Activated CD4-positive, alpha-beta T cell treated with anti-CD3 and anti-CD28 coated beads for 48 hours (primary cell): ENCODE data around the gene KAT6B.
"Not testable (repeated sequence)": the region's sequence is repeated elsewhere in the genome, so short reads cannot be mapped to it uniquely, and the experiment has no call there.

Source experiments
- DNase-seq: peaks from one replicate; pipeline ENCODE4 v3.0.0-alpha.2; 2020

KAT6B gene

DNA sequence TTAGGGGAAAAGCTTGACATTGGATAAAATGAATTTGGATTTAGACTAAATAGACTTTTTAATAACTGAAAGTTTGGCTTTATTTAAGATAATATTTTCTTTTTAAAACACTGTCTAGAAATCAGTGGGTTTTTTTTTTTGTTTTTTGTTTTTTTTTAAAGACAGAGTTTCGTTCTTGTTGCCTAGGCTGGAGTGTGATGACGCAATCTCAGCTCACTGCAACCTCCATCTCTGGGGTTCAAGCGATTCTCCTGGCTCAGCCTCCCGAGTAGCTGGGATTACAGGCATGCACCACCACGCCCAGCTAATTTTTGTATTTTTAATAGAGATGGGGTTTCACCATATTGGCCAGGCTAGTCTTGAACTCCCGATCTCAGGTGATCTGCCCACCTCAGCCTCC lies 66.9 kb downstream of the KAT6B start:
- not testable (repeated sequence) for DNase-seq

DNA sequence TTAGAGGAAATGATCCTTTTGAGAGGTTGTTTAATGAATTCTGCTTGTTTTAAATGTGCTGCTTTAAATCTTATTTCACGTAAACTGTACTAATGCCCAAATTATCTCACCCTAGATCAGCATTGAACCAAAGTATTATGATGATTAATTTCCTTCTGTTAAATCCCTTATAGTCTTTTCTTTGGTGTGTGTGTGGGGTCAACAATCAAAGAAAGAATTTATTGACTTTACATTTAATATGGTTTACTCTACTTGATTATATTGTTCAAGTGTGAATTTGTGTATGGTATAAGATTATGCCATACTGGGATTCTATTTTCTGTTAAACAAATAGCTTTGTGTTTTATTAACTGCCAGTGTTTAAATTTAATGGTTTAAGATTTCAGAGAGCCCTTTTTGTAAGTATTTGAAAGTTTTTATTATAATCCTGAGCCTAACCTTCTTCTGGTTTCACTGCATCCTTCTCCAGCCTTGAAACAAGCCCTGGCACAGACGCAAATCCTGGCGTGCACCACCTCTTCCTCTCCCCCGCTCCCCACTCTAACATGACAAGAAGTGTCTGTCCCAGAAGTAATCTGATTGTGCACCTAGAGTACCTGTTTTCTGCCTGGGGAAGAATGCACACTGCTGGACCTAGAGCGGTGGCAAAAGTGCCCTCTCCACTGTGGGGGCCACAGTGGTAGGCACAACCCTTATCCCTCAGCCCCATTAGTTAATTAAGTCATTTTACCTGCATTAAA lies 70.6 kb downstream of the KAT6B start:
- DNase-seq, result no peak

DNA sequence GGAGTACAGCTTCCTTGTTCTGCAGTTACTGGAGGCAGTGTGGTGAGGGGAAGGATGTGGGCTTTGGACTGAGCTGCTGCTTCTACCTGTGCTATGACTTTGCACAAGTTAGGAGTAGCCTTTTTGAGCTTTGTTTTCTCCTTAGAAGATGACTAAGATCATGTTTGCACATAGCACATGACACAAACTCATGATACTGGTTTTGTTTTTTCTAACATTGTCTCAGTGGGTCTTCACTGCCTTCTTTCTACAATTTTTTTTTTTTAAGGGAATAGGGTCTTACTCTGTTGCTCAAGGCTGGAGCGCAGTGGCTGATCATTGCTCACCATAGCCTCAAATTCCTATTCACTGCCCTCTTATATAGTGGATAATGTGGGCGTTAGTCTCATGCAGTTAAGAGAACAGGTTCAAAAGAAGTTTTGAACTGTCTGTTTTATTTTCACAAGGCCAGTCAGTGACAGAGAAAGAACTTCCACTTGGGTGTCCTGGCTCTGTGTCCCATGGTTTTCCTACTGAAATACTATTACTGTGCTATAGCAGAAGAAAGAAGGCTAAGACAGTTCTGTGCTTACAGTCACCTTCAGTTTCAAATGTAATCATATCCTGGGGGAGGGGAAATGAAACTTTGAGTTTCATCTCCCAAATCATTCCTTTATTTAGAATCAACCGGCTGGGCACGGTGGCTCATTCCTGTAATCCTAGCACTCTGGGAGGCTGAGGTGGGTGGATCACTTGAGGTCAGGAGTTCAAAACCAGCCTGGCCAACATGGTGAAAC lies 72.0 kb downstream of the KAT6B start:
- DNase-seq, result peak; percentile 41

DNA sequence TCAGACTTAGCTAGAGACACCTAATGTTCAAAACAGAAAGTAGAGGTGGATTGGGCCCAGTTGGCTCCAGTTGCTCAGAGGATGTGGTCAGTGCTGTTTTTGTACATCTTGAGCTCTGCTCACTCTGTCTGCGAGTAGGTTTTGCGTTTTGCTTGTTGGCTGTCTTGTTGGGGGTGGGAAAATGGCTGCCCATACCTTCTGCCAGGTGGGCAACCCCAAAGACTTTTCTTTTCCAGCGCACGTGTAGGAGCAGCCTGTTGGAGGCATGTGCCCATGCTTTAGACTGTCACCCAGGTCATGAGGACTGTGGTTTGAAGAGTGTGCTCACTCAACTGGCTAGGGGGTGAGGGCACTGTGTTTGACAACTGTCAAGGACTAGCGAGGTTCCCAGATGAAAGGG lies 73.9 kb downstream of the KAT6B start:
- peak; percentile 12 for DNase-seq

GRCh38 chr10:74901301-74901700 lies 74.9 kb downstream of the KAT6B start:
- DNase-seq, result no peak

GRCh38 chr10:74901867-74902450 lies 75.6 kb downstream of the KAT6B start:
- DNase-seq, result no peak

GRCh38 chr10:74903491-74903890 lies 77.1 kb downstream of the KAT6B start:
- DNase-seq, result no peak

GRCh38 chr10:74906611-74907198 lies 80.3 kb downstream of the KAT6B start:
- DNase-seq, result no peak

GRCh38 chr10:74909670-74910069 lies 83.3 kb downstream of the KAT6B start:
- DNase-seq, result no peak

DNA sequence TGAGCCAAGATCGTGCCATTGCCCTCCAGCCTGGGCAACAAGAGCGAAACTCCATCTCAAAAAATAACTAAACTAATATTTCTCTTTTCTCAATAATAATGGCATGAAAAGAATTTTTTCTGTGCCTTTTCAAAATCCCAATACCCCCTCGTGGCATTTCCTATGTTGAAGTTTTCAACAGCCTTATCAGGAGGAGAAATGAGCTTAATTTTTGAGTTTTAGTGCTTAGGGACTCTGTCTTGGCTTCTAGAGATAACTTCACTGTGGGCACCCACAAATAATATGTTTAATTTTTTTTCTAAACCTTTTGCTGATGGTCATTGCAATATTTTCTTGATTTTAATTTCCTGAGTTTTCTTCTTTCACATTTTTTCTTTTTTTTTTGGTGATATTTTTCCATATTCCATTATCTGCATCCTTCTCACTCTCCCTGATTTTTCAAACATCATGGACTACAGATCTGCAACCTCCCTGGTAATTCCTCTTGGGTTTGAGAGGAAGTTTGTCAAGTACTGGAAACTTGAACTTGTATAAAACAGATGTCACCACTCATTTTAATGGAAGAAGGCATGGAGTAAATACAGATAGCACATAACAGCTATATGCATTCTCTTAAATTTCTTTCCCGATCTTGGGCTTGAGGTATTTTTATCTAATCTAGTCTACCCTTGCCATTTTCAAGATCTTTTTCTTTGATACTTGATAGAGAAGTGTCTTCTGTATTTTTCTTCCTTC lies 84.0 kb downstream of the KAT6B start:
- DNase-seq, result no peak

DNA sequence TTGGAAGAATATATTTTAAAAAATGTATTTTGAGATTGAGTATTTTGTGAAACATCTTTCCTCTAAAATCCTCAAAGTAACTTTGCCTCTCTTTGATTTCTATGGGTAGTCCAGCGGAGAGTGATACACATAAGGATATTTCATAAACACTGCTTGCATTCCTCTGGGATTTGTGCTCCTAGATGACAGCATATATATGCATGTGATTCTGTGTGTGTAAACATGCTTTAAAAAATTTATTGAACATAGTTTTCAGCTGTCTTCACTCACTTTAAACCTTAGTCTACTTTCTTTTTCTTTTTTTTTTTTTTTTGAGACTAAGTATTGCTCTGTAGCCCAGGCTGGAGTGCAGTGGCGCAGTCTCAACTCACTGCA lies 84.6 kb downstream of the KAT6B start:
- DNase-seq, result no peak

- no peak for DNase-seq
Measured at GRCh38 chr10:74912182-74912581, 85.8 kb downstream of the KAT6B start.

DNA sequence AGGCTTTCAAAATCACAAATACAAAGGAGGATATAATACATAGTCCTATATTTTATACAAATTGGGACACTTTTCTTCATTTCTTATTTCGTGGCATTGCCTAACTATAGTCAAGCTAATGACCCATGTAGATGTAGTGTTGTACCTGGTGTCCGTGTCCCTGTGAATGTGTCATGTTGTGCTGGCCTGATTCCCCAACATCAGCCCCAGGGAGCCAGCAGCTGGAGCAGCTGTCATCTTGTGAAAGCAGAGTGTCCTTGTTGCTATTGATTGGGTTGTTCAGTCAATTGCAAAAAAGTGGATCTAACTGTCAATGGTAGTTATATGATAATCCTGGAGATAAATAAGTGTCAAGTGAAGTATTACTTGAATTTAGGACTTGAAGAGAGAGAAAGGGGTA lies 86.3 kb downstream of the KAT6B start:
- DNase-seq, result no peak

GRCh38 chr10:74913377-74913979 lies 87.1 kb downstream of the KAT6B start:
- DNase-seq, result no peak

DNA sequence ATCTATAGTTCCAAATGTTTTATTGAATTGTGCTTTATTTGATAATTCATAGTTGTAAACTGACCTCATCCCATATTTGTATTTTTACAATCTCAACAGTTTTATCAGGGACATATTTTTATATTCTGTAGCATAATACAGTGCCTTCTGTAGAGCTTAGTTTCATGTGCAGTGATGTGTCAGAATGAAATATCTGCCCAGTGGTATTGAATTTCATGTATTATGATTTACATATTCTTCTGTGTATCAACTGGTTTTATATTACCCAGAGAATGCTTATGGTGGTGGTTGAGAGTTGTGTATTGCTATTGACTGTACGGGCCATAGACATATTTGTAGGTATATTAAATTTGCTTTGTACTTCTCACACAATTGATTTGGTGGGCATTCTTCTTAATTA lies 89.9 kb downstream of the KAT6B start:
- DNase-seq, result no peak

DNA sequence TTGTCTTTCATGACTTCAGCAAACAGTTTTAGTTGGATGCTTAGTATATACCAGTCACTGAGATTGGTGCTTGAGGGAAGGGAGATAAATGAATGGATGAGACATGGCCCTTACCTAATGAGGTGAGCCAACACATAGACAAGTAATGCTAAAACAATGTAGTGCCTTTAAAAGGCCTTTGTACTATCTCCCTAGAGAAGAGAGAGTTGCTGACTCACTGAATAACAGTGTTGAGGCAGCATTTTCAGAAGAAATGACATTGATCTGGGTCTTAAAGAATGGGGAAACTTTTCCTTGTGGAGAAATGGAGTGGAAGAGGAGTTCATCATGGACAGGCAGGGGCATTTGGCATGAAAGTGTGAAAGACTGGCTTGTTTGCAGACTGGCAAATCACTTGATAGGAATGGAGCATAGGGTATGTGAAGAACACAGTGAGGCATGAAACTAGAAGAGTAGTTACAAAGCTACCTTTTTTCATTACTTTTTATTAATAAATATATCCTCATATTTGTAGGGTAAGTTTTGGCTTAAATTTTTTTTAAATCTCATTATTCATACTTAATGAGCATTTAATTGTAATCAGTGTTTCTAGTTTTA lies 91.2 kb downstream of the KAT6B start:
- no peak for DNase-seq

DNA sequence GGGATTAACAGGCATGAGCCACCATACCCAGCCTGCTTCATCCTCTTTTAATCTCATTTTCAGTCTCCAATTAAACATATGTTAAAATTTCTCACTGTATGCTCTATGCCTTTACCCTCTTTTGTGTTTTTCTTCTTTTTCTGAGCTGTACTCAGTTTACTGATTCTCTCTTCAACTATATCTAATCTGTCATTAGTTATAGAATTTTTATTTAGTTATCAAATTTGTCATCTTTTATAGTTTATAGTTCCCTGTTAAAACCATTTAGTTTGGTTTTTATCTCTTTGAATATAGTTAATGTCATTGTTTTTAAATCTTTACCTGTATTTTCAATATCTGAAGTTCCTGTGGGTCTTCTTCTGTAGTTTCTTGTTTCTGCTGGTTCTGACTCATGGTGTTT lies 93.3 kb downstream of the KAT6B start:
- DNase-seq, result no peak

- not testable (repeated sequence) for DNase-seq
Measured at GRCh38 chr10:74921070-74921469, 94.7 kb downstream of the KAT6B start.

DNA sequence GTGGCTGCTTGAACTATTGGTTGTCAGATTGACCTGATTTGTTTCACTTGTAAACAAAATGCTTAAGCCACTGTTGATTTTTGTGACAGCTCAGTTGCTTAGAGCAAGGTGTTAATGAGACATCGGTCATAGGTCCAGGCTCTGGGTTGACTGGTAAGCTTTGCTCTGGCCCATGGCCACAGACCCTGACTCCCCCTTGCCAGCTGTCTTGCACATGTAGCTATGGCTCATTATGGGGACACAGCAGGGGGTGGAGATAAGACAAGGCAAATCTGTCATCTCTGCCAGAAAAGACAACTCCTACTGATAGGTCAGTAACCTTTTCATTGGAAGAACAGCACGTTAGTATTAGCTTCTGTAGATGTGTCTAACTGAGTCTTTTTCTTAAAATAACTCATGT lies 95.3 kb downstream of the KAT6B start:
- DNase-seq, result no peak

- no peak for DNase-seq
Measured at GRCh38 chr10:74922921-74923320, 96.5 kb downstream of the KAT6B start.

DNA sequence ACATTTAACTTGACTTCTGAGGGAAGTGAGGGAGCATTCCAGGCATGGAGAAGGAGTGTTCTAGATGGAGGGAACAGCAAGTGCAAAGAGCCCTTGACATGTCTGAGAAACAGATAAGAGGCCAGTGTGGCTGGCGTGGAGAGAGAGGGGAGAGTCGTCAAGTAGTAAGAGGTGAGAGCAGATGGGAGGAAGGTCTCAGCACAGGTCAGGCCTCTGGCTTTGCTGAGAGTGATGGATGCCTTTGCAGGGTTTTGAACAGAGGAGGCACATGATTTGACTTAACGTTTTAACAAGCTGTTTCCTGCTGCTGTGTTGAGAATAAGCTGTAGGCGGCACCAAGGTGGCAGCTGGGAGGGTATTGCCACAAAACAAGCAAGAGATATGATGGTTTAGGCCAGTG lies 97.2 kb downstream of the KAT6B start:
- no peak for DNase-seq

- DNase-seq, result no peak
Measured at GRCh38 chr10:74924251-74924963, 98.0 kb downstream of the KAT6B start.
